ENCODE measurements around the gene GHSR.
"Not testable (repeated sequence)": the region's sequence is repeated elsewhere in the genome, so short reads cannot be mapped to it uniquely, and the experiment has no call there.

The GHSR gene, protein sequence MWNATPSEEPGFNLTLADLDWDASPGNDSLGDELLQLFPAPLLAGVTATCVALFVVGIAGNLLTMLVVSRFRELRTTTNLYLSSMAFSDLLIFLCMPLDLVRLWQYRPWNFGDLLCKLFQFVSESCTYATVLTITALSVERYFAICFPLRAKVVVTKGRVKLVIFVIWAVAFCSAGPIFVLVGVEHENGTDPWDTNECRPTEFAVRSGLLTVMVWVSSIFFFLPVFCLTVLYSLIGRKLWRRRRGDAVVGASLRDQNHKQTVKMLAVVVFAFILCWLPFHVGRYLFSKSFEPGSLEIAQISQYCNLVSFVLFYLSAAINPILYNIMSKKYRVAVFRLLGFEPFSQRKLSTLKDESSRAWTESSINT

DNA sequence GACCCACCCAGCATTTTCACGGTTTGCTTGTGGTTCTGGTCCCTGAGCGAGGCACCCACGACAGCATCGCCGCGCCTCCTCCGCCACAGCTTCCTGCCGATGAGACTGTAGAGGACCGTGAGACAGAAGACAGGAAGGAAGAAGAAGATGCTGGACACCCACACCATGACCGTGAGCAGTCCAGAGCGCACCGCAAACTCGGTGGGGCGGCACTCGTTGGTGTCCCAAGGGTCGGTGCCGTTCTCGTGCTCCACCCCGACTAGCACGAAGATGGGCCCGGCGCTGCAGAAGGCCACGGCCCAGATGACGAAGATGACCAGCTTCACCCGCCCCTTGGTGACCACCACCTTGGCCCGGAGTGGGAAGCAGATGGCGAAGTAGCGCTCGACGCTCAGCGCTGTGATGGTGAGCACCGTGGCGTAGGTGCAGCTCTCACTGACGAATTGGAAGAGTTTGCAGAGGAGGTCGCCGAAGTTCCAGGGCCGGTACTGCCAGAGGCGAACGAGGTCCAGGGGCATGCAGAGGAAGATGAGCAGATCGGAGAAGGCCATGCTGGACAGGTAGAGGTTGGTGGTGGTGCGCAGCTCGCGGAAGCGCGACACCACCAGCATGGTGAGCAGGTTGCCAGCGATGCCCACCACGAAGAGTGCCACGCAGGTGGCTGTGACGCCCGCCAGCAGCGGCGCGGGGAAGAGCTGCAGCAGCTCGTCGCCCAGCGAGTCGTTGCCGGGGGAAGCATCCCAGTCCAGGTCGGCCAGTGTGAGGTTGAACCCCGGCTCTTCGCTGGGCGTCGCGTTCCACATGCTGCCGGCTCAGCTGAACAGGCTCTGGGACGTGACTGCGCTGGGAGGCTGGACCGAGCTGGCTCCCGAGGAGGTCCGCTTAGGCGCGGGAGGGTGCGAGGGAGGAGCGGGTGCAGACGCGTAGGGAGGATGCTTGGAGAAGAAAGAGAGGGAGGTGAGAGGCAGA is at the start of gene GHSR:
TSS of gene GHSR (minus strand) at position 846 of the 969 bp plus-strand sequence. CDS start at position 803, 43 bp downstream.
- in situ Hi-C loops (cut with HindIII; ENCODE audit: low pct_ligation_motif_present, low pct_unique_long_range_greater_than_20kb, low sequenced_read_pairs), result no loop called here
- no peak for DNase-seq

DNA sequence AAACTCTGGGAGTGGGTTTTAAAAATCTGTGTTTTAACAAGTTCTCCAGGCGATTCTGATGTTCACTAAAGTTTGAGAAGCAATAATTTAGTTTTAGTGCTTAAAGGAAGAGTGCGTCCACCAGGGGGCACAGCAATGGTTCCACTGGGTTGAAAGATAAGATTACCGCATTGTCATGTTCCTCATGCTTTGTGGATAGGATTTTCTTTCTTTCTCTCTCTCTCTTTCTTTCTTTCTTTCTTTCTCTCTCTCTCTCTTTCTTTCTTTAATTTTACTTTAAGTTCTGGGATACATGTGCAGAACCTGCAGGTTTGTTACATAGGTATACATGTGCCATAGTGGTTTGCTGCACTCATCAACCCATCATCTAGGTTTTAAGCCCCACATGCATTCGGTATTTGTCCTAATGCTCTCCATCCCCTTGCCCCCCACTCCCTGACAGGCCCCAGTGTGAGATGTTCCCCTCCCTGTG is 42.0 kb upstream of the GHSR start:
- in situ Hi-C loops (cut with HindIII; ENCODE audit: low pct_ligation_motif_present, low pct_unique_long_range_greater_than_20kb, low sequenced_read_pairs), result not testable (repeated sequence)
- peak; percentile 69 for DNase-seq

DNA sequence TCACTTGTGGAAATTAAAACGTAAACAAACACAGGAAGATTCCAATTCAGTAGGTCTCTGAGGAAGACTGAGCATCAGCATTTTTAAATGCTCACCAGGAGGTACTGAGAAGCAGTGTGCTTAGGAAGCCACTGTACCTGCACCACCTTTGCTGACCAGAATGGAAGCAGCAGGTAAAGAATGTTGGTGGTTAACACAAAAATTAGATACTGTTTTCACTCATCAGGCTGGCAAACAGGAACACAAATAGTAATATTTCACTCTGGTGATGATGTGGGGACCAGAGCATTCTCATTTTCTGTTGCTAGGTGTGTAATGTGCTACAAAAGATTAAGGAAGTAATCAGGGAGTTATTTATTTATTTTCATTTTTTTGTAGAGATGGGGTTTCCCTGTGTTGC is 29.9 kb upstream of the GHSR start:
- in situ Hi-C loops (cut with HindIII; ENCODE audit: low pct_ligation_motif_present, low pct_unique_long_range_greater_than_20kb, low sequenced_read_pairs), result no loop called here
- DNase-seq, result no peak

DNA sequence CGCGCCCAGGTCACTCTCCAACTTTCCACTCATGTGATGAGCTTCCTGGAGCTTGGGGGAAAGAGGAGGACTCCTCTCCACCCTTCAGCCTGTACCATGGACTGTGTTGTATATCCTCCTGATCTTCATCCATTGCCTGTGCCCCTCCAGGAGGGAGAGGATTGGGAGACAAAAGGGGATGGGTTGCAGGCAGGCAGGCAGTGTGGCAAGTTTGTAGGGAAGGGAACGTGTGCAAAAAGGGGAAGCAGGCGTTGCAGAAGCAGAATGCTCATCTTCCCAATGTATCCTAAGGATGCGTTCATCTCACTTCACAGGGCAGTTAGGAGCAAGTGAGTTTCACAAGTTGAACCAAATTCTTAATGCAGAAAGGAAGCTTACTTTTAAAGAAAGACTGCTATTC is 28.1 kb upstream of the GHSR start:
- DNase-seq, result no peak
- in situ Hi-C loops (cut with HindIII; ENCODE audit: low pct_ligation_motif_present, low pct_unique_long_range_greater_than_20kb, low sequenced_read_pairs), result no loop called here

DNA sequence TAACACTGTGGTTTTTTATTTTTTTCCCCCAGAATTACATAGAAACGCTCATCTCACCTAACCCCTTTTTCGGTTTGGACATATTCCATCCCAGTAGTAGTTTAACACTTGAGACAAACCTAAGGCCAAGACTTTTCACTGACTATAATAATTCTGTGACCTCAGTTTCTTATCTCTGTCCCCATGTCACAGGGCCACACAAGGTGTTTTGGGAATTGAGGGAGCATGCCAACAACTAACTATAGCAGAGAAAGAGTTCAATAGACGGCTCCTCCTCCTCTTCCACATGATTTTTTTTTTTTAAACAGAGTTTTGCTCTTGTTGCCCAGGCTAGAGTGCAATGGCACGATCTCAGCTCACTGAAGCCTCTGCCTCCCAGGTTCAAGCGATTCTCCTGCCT is 27.4 kb upstream of the GHSR start:
- in situ Hi-C loops (cut with HindIII; ENCODE audit: low pct_ligation_motif_present, low pct_unique_long_range_greater_than_20kb, low sequenced_read_pairs), result no loop called here
- no peak for DNase-seq

DNA sequence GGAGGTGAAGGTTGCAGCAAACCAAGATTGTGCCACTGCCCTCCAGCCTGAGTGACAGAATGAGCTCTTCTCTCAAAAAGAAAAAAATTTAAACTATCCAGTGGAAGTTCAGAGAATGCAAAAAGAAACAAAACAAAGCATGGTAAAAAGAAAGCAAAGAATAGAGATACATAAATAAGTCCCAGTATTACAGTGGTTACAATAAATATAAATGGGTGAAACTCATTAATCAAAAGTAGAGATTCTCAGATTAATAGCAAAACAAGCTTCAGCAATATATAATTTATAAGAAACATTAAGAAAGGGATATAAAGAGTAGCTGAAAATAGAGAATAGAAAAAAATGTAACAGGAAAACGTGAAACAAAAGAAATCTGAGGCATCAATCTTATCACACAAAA is 23.6 kb upstream of the GHSR start:
- DNase-seq, result no peak
- in situ Hi-C loops (cut with HindIII; ENCODE audit: low pct_ligation_motif_present, low pct_unique_long_range_greater_than_20kb, low sequenced_read_pairs), result no loop called here

DNA sequence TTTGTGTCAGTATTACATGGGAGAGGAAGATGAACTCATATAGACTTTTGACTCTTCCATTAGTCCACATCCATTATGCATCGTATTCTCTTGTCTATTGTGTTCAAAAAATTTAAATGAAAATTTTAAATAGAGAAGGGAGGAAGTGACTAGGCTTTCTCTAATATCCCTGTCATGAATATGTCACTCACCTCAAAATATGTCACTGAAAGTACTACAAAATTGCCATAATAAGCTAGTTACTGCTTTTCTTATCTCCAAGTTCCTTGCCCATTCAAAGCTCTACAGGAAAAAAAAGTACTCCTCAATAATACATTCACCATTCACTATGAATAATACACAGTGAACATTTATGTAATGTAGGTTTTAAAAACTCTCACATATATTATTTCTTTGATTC is 22.3 kb upstream of the GHSR start:
- DNase-seq, result no peak
- in situ Hi-C loops (cut with HindIII; ENCODE audit: low pct_ligation_motif_present, low pct_unique_long_range_greater_than_20kb, low sequenced_read_pairs), result no loop called here

DNA sequence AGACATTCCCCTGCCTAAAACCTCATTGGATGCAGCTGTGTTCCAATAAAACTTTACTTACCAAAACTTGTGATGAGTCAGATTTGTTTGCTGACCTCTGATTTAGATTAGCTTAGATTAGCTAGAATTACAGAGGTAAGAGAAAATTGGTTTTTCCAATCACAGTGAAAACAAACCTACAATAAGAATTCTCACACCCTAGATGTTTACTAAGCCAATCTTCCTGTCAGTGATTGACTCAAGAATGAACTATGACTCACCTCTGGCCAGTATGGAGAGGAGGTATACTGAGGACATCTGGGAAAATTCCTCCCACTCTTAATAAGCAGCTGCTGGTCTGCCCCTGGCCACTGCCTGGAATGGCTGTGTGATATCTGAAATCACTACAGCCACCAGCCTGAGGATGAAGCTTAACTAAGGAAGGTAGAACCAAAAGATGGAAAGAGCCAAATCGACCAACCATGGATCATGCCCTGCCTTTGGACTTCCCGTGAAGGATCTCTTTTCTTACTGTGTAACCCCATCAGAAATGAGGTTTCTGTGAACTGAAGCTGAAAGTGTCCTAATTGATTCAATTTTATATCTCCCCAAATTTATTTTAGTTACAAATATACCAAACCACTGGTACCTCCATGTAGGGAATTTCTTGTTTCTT is 19.0 kb upstream of the GHSR start:
- in situ Hi-C loops (cut with HindIII; ENCODE audit: low pct_ligation_motif_present, low pct_unique_long_range_greater_than_20kb, low sequenced_read_pairs), result no loop called here
- DNase-seq, result peak; percentile 44

DNA sequence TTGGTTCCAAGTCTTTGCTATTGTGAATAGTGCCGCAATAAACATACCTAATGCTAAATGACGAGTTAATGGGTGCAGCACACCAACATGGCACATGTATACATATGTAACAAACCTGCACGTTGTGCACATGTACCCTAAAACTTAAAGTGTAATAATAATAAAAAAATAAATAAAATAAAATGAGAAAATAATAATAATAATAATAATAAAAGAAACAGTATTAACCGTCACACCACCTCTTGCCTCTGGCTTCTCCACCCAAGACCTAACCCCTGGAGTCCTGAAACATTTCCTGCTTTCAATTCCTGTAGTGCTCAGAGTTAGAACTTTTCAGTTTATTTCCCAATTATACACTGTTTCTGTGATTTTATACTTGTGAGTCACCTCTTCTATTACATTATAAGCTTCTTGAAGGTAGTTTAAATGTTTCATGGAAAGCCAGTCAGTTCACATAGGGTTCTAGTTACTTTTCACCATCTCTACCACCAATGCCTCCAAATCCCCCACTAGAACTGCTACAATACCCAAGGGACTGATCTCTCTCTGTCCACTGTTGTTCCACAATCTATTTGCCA is 18.4 kb upstream of the GHSR start:
- no peak for DNase-seq
- in situ Hi-C loops (cut with HindIII; ENCODE audit: low pct_ligation_motif_present, low pct_unique_long_range_greater_than_20kb, low sequenced_read_pairs), result no loop called here

DNA sequence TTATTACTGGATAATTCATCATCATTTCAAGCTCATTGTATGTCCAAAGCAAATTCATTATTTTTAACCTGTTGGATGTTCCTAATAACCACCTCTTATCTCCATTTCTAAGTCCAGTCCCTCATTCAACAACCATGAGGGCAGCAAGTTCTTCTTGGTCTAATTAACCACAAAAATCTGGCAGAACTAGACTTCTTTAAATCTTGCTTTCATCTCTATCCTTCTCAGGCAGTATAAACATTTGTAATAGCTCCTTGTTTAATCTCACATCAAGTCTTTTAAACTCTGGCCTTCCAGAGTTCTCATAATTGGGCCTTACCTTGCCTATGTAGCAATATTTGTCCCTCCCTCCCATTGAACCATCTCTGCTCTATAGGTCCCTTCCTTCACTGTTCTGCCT is 17.0 kb upstream of the GHSR start:
- in situ Hi-C loops (cut with HindIII; ENCODE audit: low pct_ligation_motif_present, low pct_unique_long_range_greater_than_20kb, low sequenced_read_pairs), result no loop called here
- DNase-seq, result no peak

DNA sequence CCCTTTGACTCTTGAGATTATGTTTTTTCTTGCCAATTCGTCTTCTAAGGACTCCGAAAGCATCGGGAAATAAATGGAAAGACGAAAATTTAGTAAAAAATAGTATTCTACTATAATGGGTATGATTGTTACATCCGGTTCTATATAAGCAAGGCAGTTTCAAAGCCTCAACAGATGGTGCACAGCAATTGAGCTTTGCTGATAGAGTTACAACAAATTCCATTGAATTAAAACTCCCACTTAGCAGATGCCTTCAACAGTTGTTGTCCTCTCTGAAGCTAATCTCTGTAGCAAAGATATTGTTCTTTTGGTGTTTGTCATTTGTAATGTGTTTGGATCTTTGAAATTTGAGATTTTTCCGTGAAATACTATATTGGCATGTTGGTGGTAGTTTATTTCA is 16.1 kb upstream of the GHSR start:
- in situ Hi-C loops (cut with HindIII; ENCODE audit: low pct_ligation_motif_present, low pct_unique_long_range_greater_than_20kb, low sequenced_read_pairs), result no loop called here
- DNase-seq, result no peak

DNA sequence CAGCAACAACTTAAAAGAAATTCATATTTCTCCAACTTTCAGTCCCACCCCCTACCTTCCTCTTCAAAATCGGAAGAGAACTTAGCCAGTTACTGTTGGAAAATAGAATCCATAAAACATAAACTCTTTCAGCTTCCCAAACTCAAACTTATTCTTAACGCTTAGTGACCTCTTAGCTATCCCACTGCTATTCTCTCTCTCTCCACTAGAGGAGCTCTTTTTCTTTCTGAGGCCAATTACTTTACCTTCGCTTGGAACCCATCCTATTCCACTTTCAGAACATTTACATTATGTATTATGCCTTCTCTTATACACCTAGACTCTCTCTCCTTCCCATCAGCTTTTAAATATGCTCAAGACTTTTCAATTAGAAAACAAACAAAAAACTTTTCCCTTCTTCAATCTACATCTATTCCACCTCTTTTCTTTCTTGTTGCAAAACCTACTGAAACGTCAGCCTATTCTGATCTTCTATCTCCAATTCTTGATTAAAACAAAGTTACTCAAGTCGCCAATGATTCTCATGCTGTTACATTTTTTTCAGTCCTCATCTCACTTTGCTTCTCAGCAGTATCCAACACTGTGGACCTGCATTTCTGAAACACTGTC is 13.4 kb upstream of the GHSR start:
- peak; percentile 49 for DNase-seq
- in situ Hi-C loops (cut with HindIII; ENCODE audit: low pct_ligation_motif_present, low pct_unique_long_range_greater_than_20kb, low sequenced_read_pairs), result no loop called here

DNA sequence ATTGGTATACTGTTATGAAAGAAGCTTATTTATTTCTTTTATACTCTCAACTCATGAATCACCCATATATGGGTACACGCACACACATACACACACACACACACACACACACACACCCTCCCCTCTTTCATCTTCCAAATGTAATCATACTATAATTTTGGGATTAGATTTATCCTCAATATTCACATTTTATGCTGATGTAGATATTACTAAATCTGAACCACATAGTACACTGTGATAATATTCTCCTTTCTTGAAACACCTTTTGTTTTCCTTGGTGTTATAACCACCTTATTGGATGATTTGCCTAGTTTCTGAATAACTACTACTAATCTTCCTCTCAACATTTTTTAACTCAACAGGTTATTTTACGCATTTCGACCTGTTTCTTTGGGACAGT is 8.1 kb upstream of the GHSR start:
- DNase-seq, result no peak
- in situ Hi-C loops (cut with HindIII; ENCODE audit: low pct_ligation_motif_present, low pct_unique_long_range_greater_than_20kb, low sequenced_read_pairs), result no loop called here

DNA sequence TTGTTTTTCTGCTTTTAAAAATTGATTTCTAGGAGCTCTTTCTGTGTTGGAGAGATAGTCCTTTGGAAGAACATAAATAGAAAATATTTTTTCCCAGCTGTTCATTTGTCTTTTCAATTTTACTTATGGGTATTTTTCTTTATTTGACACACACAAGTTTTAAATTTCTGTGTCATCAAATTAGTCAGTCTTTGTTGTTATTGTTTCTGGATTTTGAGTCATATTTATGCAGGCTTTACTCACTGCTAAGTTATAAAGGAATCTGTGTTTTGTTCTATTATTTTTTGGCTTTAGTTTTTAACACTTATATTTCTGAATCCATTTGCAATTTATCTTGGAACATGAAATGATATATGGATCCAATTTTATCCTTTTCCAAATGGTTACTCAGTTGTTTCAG is 5.9 kb upstream of the GHSR start:
- in situ Hi-C loops (cut with HindIII; ENCODE audit: low pct_ligation_motif_present, low pct_unique_long_range_greater_than_20kb, low sequenced_read_pairs), result no loop called here

DNA sequence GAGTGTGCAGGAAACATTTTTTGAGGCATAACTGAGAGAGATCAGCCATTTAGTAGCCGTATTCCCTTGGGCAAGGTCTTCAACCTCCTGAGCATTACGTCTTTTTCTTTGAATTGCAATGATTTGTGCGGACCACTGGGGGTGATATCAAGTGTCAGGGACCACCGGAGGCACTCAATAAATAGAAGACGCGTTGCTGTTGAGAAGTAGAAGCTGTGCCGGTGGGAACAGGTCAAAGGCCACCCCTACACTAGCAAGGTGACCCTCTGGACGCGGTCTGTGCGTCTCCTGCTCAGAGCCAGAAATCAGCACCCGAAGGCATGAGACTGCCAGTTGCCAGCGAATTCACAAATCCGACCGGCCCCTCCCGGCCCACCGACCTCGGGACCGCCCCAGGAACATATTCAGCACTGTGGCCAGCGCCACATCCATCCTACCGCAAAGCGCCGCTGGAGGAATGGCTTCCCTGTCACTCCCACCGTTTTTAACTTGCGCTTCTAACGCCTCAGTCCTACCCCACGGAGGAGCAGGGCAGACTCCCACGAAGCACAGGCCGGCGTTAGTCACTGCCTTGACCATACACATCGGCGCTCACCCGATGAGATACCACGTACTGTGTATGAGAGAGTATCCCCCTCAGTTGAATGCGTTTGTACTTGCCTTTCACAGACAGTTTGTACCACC is 1.4 kb upstream of the GHSR start:
- in situ Hi-C loops (cut with HindIII; ENCODE audit: low pct_ligation_motif_present, low pct_unique_long_range_greater_than_20kb, low sequenced_read_pairs), result no loop called here

More for the DNA sequence above, 5.9 kb upstream of the GHSR start:
- no peak for DNase-seq

DNA sequence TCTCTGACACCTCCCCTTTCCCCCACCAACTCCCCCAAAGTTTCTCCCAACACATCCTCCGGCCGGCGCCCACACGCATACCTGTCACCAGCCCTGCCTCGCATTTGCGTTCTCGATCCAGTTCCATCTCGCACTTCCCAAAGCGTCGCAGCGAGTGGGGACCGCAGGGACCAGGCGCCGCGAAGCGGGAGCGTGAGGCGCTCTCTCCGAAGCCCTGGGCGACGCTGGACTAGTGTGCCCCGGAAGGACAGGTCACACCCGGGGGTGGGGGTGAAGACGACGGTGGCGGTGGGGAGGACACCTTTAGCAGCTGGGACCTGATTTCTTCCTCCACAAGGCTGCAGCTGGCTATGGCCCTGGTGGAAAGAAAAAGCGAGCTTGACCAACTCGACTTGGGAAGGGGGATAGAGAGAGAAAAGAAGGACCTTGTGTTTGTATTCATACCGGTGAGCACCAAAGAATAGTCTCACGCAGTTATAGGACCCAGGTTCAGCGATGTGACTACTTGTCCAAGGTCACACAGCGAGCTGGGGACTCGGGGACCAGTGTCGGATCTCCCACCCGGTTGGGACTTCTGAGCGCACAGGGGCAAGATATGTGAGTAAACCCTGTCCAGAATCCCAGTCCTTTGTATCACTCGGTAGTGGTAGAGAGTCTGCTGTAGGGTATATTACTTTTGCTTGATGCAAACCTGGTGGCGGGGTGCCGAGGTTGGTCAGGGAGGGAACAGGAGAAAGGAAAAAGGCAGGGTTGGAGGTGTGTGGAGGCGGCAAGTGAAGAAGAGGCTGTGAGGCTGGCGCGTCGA is 607 bp upstream of the GHSR start:
- no peak for DNase-seq
- in situ Hi-C loops (cut with HindIII; ENCODE audit: low pct_ligation_motif_present, low pct_unique_long_range_greater_than_20kb, low sequenced_read_pairs), result no loop called here

More for the DNA sequence above, 1.4 kb upstream of the GHSR start:
- peak; percentile 49 for DNase-seq

DNA sequence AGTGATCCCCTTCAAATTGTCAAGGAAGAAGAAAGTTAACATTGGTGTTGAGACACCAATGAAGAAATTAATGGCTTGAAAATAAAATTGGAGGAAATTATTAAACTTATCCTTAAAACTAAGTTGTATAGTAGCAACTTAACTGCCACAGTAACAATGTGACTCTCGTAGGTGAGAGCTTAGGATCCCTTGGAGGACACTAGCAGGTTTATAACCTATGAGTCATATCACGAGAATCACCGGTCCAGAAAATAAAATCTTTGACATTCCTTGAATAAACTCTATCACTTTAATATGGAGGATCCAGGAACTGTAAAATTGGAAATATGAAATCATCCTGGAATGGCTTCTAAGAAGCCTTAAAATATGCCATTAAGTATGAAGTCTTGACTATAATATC is 2.1 kb downstream of the GHSR start:
- in situ Hi-C loops (cut with HindIII; ENCODE audit: low pct_ligation_motif_present, low pct_unique_long_range_greater_than_20kb, low sequenced_read_pairs), result no loop called here
- DNase-seq, result no peak

Data from ACHN (cell line).